HG03045 (cell line): ENCODE measurements around the gene PTCHD1.

Source experiments
- ATAC-seq: cut with Tn5 transposase; IDR thresholded peaks from one replicate; pipeline ENCODE4 v1.9.1; 2021; ENCODE audit warnings: mild to moderate bottlenecking, moderate library complexity; ENCODE audit not compliant: unreplicated experiment

Gene PTCHD1

DNA sequence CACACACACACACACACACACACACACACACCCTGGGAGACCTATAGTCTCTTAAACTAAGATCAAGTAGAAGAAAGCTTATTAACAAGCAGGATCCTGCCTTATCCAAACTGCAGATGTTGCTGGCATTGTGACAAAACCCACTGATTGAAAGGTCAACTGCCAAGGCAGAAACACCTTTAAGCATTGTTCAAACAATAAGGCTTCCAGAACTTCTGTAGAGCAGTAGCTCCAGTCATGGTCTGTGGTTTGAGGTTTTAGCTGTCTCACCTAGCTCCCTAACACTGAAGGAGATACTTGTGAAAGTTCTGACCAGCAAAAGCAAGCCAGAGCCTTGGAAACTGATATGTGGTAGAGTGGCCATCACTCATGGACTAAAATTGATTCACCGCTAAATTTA lies 59.8 kb downstream of the PTCHD1 start:
- ATAC-seq: no peak

DNA sequence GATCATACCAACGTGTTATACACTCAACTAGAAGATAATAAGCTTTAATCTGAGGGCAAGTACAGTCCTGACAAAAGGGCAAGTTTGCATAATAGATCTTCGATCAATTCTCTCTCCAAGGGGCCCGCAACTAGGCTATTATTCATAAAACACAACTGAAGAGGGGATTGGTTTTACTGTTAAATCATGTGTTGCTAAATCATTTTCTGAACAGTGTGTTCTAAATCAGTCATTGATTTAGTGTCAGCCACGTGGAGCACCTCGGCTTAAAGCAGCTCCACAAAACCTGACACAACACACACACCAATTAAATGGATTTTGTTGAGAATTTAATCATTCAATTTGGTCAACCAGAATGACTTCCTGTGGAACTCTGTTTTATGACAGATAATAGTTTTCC lies 61.6 kb downstream of the PTCHD1 start:
- no peak for ATAC-seq

DNA sequence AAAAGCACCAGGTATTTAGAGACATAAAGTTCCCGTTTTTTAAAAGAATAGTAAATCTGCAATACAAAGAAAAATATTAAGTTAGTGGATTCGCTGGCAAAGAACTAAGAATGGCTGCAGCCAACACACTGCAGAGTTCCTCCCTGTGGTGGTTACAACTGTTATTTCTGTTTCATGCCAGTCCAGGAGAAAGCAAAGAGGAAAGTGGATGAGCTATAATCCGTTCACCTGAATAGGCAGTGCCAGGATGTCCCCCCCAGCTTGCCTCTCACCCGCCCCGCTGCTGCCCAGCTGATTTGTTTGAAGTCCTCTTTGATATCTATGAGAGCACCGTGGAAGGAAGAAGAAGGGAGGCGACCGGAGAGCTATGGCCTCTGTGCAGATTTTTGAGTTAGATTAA lies 63.9 kb downstream of the PTCHD1 start:
- ATAC-seq: no peak

DNA sequence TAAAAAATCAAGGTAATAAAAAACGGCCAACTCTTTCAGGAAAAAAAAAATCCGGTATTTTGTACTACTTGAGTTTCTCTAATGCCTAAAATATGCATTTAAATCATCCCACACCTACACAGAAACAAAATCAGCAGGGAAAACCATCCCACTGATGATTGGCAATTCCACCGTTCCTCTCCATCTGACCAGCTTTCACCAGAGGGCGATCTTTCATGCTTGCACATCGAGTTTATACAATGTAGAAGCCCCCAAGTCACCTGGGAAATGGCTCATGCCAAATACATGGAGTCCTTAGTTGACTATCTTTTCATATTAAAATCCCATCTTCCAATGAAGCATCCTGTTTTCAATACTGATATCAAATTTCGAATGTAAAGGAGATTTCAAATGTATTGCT lies 69.2 kb downstream of the PTCHD1 start:
- no peak for ATAC-seq

DNA sequence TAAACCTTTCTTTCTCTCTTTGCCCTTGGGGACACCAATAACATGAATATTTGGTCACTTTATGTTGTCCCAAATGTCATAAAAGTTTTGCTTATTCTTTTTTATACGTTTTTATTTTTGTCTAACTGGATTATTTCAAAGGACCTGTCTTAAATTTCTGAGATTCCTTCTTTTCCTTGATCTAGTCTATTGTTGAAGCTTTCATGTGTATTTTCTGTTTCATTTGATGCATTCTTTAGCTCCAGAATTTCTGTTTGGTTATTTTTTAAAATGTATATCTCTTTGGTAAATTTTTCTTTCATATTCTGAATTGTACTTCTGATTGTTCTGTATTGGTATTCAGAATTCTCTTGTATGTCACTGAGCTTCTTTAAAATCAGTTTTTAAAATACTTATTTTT lies 88.3 kb downstream of the PTCHD1 start:
- ATAC-seq: no peak

DNA sequence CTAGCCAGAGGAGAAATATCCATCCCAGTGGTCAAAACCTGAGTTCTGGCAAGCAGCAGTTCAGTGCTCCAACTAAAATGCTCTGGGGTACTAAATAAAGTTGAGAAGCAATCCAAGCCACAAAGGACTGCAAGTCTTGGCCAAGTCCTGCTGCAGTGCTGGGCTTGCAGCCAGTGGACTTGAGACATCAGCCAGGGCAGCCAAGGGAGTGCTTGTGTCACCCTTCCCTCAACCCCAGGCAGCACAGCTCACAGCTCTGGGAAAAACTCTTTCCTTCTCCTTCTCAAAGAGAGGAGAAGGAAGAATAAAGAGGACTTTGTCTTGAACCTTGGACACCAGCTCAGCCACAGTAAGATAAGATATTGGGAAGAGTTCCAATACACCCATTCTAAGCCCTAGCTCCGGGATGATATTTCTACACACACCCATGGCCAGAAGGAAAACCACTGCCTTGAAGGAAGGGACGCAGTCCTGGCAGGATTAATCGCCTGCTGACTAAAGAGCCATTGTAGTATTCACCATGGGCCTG lies 99.8 kb downstream of the PTCHD1 start:
- no peak for ATAC-seq

DNA sequence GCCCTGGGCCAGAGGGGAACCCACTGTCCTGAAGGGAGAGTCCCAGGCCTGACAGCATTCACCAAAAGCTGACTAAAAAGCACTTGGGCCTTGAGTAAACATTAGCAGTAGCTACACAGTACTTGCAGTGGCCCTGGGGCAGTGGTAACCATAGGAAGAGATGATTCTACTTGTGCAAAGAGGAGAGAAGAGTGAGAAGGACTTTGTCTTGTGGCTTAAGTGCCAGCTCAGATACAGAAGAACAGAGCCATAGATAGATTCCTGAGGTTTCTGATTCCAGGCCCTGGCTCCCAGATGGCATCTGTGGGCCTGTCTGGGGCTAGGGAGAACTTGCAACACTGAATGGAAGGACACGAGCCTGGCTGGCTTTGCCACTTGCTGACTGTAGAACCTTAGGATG lies 100.5 kb downstream of the PTCHD1 start:
- ATAC-seq: no peak

DNA sequence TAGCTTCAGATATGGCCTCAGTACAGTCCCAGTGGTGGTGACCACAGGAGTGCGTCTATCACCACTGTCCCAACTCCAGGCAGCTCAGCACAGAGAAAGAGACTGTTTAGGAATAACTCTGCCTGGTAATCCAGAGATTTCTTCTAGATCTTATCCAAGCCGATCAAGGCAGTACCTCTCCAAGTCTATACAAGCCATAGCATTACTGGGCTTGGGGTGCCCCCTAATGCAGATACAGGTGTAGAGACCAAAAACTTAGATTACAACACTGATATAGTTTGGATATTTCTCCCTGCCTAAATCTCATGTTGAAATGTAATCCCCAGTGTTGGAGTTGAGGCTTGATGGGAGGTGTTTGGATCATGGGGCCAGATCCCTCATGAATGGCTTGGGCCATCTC lies 100.9 kb downstream of the PTCHD1 start:
- ATAC-seq: no peak

DNA sequence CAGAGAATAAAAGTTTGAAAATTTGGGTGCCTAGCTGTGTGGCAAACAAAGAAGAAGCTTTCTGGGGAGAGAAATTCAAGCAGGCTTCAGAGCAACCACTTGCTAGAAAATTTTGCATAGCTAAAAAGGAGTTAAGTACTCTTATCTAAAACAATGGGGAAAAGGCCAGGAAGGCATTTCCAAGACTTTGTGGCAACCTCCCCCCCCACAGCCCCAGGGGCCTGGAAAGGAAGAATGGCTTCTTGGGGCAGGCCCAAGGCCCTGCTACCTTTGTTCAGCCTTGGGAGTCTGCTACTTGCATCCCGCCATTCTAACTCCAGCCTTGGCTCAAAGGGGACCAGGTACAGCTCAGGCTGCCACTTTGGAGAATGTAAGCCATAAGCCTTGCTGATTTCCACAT lies 102.2 kb downstream of the PTCHD1 start:
- ATAC-seq: no peak

DNA sequence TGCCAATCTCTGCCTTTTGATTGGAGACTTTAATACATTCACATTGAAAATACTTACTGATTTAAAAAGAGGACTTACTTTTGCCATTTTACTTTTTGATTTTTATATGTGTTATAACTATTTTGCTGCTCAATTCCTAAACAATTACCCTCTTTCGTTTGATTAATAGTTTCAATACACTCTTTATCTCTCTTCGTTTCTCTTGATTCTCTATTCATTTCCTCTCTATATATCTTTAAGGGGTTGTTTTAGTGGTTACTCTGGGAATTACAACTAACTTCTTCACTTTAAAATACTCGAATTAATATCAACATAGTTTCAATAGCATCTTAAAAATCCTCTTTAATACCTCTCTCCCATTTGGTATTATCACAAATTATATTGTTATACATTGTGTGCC lies 116.6 kb downstream of the PTCHD1 start:
- no peak for ATAC-seq
